HCT116 (cell line): ENCODE measurements around the gene IL32. TPM values are rescaled to one million over a fixed set of nuclear protein-coding genes. Genes with fewer than 3 reads are reported as not detected.

Experiments used
- ATAC-seq: fragments of 200-7000 bp; cut with Tn5 transposase; 2 replicates; pipeline ENCODE4 v1.9.1; 2020; ENCODE audit warnings: mild to moderate bottlenecking, moderate library complexity
- BruUV-seq: library from RNA; stranded (reverse); fragments of 400-500 nt; replicated peaks from 2 replicates; lab custom pipeline; 2021; lab: Mats Ljungman, UMichigan
- CTCF ChIA-PET: fragments of 300-600 bp; sonication (Branson Sonifier 250); formaldehyde crosslinking; loops from one replicate; lab custom pipeline; 2021; ENCODE audit warnings: antibody characterized with exemption; lab: Charles Lee
- POLR2A ChIA-PET: fragments of 300-600, 350-600 bp; sonication (Branson Sonifier 250); formaldehyde crosslinking; loops from one replicate; lab custom pipeline; 2021; ENCODE audit warnings: antibody characterized with exemption; lab: Charles Lee
- RAD21 ChIA-PET, 2 experiments: fragments of 300-600 bp; sonication (Branson Sonifier 250); formaldehyde crosslinking; loops; one replicate each; lab custom pipeline; 2023; ENCODE audit warnings: low total read pairs in 2 of 2; ENCODE audit not compliant: uncharacterized antibody in 2 of 2, unreplicated experiment in 2 of 2, low non-redundant PET in 1 of 2; lab: Charles Lee
- DNase-seq: peaks from one replicate; pipeline ENCODE4 v3.0.0-alpha.2; 2010; ENCODE audit warnings: low read depth, low spot score
- H2AFZ ChIP-seq: fragments of 200-600 bp; shearing (Covaris generic), sonication (generic); 2 replicates; pipeline ENCODE4 v1.6.1; 2017; ENCODE audit warnings: low read depth, mixed run types, mixed read lengths, antibody characterized with exemption, low read length; ENCODE audit not compliant: poor library complexity, severe bottlenecking
- H3K27ac ChIP-seq: 2 replicates; pipeline ENCODE4 v1.5.1; 2012; ENCODE audit warnings: low read depth, low read length
- H3K27me3 ChIP-seq: fragments of 200-600 bp; sonication (generic); 2 replicates; pipeline ENCODE4 v1.6.1; 2016; ENCODE audit warnings: mixed run types, low read length, mixed read lengths; ENCODE audit not compliant: insufficient read depth
- H3K36me3 ChIP-seq, 2 experiments: fragments of 200-500 bp in 1 of 2; fragments of 200-600 bp in 1 of 2; sonication (Bioruptor generic) in 1 of 2; sonication (generic) in 1 of 2; 2 replicates each; pipeline versions ENCODE4 v1.5.1 to v1.6.1; 2014 to 2016; ENCODE audit warnings: low read length in 2 of 2, inconsistent platforms in 1 of 2, mixed read lengths in 1 of 2, mixed run types in 1 of 2; ENCODE audit not compliant: insufficient read depth in 2 of 2, control insufficient read depth in 1 of 2
- H3K4me1 ChIP-seq, 2 experiments: fragments of 200-600 bp in 1 of 2; sonication (generic) in 1 of 2; 2 replicates each; pipeline versions ENCODE4 v1.5.1 to v1.6.1; 2012 to 2017; ENCODE audit warnings: low read length in 2 of 2, inconsistent platforms in 1 of 2, mild to moderate bottlenecking in 1 of 2, mixed read lengths in 1 of 2, mixed run types in 1 of 2, moderate library complexity in 1 of 2; ENCODE audit not compliant: insufficient read depth in 2 of 2, control insufficient read depth in 1 of 2
- H3K4me2 ChIP-seq: fragments of 200-600 bp; sonication (generic); 2 replicates; pipeline ENCODE4 v1.6.1; 2017; ENCODE audit warnings: mixed run types, low read length, mixed read lengths
- H3K4me3 ChIP-seq, 2 experiments: fragments of 200-600 bp in 1 of 2; sonication (generic) in 1 of 2; replicated peaks in 1 of 2; 2 replicates each; pipeline ENCODE4 v1.5.1; 2011 to 2016; ENCODE audit warnings: low read length in 2 of 2, control low read depth in 1 of 2, low read depth in 1 of 2, mild to moderate bottlenecking in 1 of 2, mixed read lengths in 1 of 2, mixed run types in 1 of 2
- H3K79me2 ChIP-seq: fragments of 200-600 bp; sonication (generic); 2 replicates; pipeline ENCODE4 v1.6.1; 2017; ENCODE audit warnings: mild to moderate bottlenecking, mixed run types, low read length, moderate library complexity, mixed read lengths; ENCODE audit not compliant: insufficient read depth
- H3K9ac ChIP-seq: fragments of 200-600 bp; sonication (generic); 2 replicates; pipeline ENCODE4 v1.6.1; 2016; ENCODE audit warnings: low read length, mixed read lengths
- H3K9me2 ChIP-seq: fragments of 200-600 bp; sonication (generic), shearing (Covaris generic); 2 replicates; pipeline ENCODE4 v1.6.1; 2017; ENCODE audit warnings: mixed run types, mild to moderate bottlenecking, moderate library complexity; ENCODE audit not compliant: insufficient read depth
- H3K9me3 ChIP-seq, 2 experiments: fragments of 200-500 bp in 1 of 2; fragments of 200-600 bp in 1 of 2; sonication (Bioruptor generic) in 1 of 2; sonication (generic) in 1 of 2; 2 replicates each; pipeline ENCODE4 v1.6.1; 2014 to 2017; ENCODE audit warnings: low read length in 2 of 2, mixed read lengths in 2 of 2, inconsistent platforms in 1 of 2, low read depth in 1 of 2, mild to moderate bottlenecking in 1 of 2, mixed run types in 1 of 2, moderate library complexity in 1 of 2; ENCODE audit not compliant: control insufficient read depth in 1 of 2, insufficient read depth in 1 of 2
- H4K20me1 ChIP-seq: fragments of 200-600 bp; sonication (generic), shearing (Covaris generic); 2 replicates; pipeline ENCODE4 v1.6.1; 2017; ENCODE audit warnings: mixed run types, mild to moderate bottlenecking, moderate library complexity; ENCODE audit not compliant: insufficient read depth
- CBX3 ChIP-seq: IDR thresholded peaks from 2 replicates; pipeline ENCODE4 v1.6.1; 2012; ENCODE audit warnings: low read depth
- ELF1 ChIP-seq: IDR thresholded peaks from 2 replicates; pipeline ENCODE4 v1.6.1; 2012; ENCODE audit warnings: low read depth, borderline replicate concordance
- EZH2phosphoT487 ChIP-seq: fragments of 200-600 bp; IDR thresholded peaks from 2 replicates; pipeline ENCODE4 v1.6.1; 2018; ENCODE audit warnings: antibody characterized with exemption, borderline replicate concordance
- JUND ChIP-seq: IDR thresholded peaks from 2 replicates; pipeline ENCODE4 v1.6.1; 2012
- POLR2AphosphoS5 ChIP-seq: IDR thresholded peaks from 2 replicates; pipeline ENCODE4 v1.6.1; 2011; ENCODE audit warnings: mild to moderate bottlenecking, low read depth, low read length, moderate library complexity
- SIN3A ChIP-seq: IDR thresholded peaks from 2 replicates; pipeline ENCODE4 v1.6.1; 2012; ENCODE audit warnings: low read depth
- TCF7L2 ChIP-seq: IDR thresholded peaks from 2 replicates; pipeline ENCODE4 v1.7.0; 2011; ENCODE audit warnings: borderline replicate concordance, inconsistent platforms; ENCODE audit not compliant: insufficient read depth, insufficient read length; ENCODE audit errors: extremely low read depth
- intact Hi-C: fragments of 100-400 bp; cut with micrococcal nuclease; formaldehyde crosslinking; loops from 2 replicates; pipeline ENCODE4 v1.10.0; 2022
- total RNA-seq: library from RNA; stranded (reverse); gene quantifications from one replicate; pipeline ENCODE4 v1.2.1, GENCODE V29; 2021; ENCODE audit not compliant: unreplicated experiment

IL32 gene
- total RNA-seq, 1 experiment from 2014 or later: 13.7 TPM

DNA sequence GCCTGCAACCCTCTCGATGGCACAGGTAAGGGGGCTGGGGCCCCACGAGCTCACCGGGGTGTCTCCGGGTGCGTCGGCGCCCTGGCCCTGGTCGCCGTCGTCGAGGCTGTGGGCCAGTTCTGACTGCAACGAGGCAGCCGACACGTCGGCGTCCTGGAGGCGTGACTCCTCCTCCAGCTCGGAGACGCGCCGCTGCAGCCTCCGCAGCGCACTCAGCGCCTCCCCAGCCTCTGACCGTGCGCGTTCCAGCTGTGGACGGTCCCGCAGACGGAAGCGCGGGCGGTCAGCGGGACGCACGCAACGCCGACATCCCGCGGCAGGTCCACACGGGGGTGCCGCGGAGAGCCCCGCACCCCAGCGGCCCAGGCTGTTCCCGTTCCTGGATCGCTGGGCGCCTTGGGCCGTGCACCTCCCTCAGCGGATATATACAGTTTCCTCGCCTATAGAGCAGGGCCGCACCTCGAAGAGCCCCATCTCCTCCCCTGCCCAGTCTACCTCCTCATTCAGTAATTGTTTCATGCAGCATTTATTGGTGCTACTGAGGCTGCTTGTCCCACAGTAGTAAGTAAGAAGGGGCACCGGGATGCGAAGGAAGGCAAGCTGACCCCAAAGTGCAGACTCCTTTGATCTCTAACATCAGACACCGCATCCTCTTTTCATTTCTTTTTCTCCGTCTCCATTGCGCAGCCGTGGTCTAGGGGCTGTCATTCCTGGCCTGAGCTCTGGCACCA is 35.8 kb upstream of the IL32 start:
- DNase-seq (no peak), ATAC-seq (no peak)
- H3K36me3 ChIP-seq: peaks cover 8 to 18% of the 10 kb centered on the region in 2 experiments; a peak in 2 of 4 replicates
- no TSS peak for BruUV-seq
- no peaks in the 10 kb centered on the region for H3K9me3 ChIP-seq
- intact Hi-C loops: no loop called here
- no peaks in the 10 kb centered on the region for H3K9me2 ChIP-seq
- no peak overlapping the region for H3K9ac ChIP-seq
- H3K4me1 ChIP-seq: peaks cover 4 to 40% of the 10 kb centered on the region in 2 experiments; a peak in 3 of 4 replicates
- ChIA-PET RAD21 (no interaction called here), POLR2A (interaction anchor here (1.9 to 3.0 kb wide), 2 partner anchors 8 to 9 kb away, joined by 16 to 31 read pairs; partner anchors contain the start of genes HCFC1R1, THOC6 and TNFRSF12A), CTCF (interaction anchor here (2.0 to 2.8 kb wide), 2 partner anchors 10 to 16 kb away, joined by 8 to 10 read pairs; partner anchors contain the start of genes MMP25 and TNFRSF12A)
- no peak overlapping the region for H2AFZ ChIP-seq
- H3K27me3 ChIP-seq: no peaks in the 10 kb centered on the region
- H3K4me2 ChIP-seq: no peak overlapping the region
- TF ChIP-seq JUND (no peak), ELF1 (no peak), TCF7L2 (no peak), SIN3A (no peak), CBX3 (no peak)
- no peaks in the 10 kb centered on the region for H4K20me1 ChIP-seq
- H3K79me2 ChIP-seq: peaks cover 7% of the 10 kb centered on the region; the same call in 1 of the 2 replicates
- H3K27ac ChIP-seq: no peak overlapping the region
- H3K4me3 ChIP-seq: no peak overlapping the region

GRCh38 chr16:3030222-3031212 is 34.9 kb upstream of the IL32 start:
- intact Hi-C loops: no loop called here
- Histone ChIP-seq H3K27ac (no peak overlapping the region; the same call in 1 of the 2 replicates), H3K4me1 (peaks cover 4 to 33% of the 10 kb centered on the region in 2 experiments; a peak in 3 of 4 replicates), H3K79me2 (0 out of 2 replicates have a peak, but pooled peaks cover 3% of the 10 kb centered on the region), H3K27me3 (no peaks in the 10 kb centered on the region), H3K9ac (peak overlapping the region; percentile 38; the same call in 1 of the 2 replicates), H3K9me2 (no peaks in the 10 kb centered on the region), H3K36me3 (peaks cover 8 to 18% of the 10 kb centered on the region in 2 experiments; a peak in 2 of 4 replicates), H2AFZ (no peak overlapping the region), H3K9me3 (no peaks in the 10 kb centered on the region), H4K20me1 (no peaks in the 10 kb centered on the region), H3K4me3 (no peak overlapping the region), H3K4me2 (no peak overlapping the region)
- no TSS peak for BruUV-seq
- CTCF ChIA-PET: interaction anchor here (0.6 to 3.5 kb wide), 7 partner anchors 9 to 102 kb away, joined by 3 to 39 read pairs (median 10); partner anchors contain the start of genes HCFC1R1, MMP25, THOC6 and TNFRSF12A
- no peak for DNase-seq
- no peak for ATAC-seq
- POLR2A ChIA-PET: interaction anchor here (3.0 kb wide), 1 partner anchor 9 kb away, joined by 31 read pairs; the partner anchor contains the start of genes HCFC1R1, THOC6 and TNFRSF12A
- RAD21 ChIA-PET: no interaction called here
- TF ChIP-seq POLR2AphosphoS5: no peak
- TF ChIP-seq EZH2phosphoT487: no peak
- TF ChIP-seq ELF1: no peak
